T-helper 2 cell (primary cell): ENCODE data around the gene PTPN6.
A peak's percentile ranks its signal among the peaks of the same experiment; 100 is the strongest.
"Not testable (repeated sequence)": the region's sequence is repeated elsewhere in the genome, so short reads cannot be mapped to it uniquely, and the experiment has no call there.

Experiments
- DNase-seq, 5 experiments: peaks; one replicate each; pipeline versions ENCODE4 v3.0.0 to v3.0.0-alpha.2; 2012 to 2022
- total RNA-seq, 2 donors: gene quantifications; one replicate each; lab custom pipeline; 2026; lab: John Stamatoyannopoulos, UW

The PTPN6 gene
- total RNA-seq, result 80.4 to 149 reads per million in 2 donors

GRCh38 chr12:6950811-6951540 is at the start of gene PTPN6:
PTPN6 (plus strand) TSS chr12:6951356; CDS start chr12:6951513, 157 bp downstream.
- DNase-seq, result peak in 2 of 5 experiments; percentile 35 to 80

- DNase-seq, result no peak
Observed at GRCh38 chr12:6902448-6902847, 48.7 kb upstream of the PTPN6 start.

GRCh38 chr12:6903722-6904121 is 47.4 kb upstream of the PTPN6 start:
- DNase-seq, result no peak

GRCh38 chr12:6904280-6905276 is 46.6 kb upstream of the PTPN6 start, which contains the start of gene LRRC23:
LRRC23 (plus strand) TSS chr12:6904822; CDS start chr12:6905634, 812 bp downstream.
- peak; percentile 94 to 98 (median 97) for DNase-seq

- no peak for DNase-seq
Observed at GRCh38 chr12:6905414-6906040, 45.6 kb upstream of the PTPN6 start.

GRCh38 chr12:6908141-6908540 is 43.0 kb upstream of the PTPN6 start:
- not testable (repeated sequence) for DNase-seq

GRCh38 chr12:6909421-6910145 is 41.6 kb upstream of the PTPN6 start:
- DNase-seq, result no peak

GRCh38 chr12:6912164-6912935 is 38.8 kb upstream of the PTPN6 start:
- DNase-seq, result no peak

GRCh38 chr12:6914246-6914946 is 36.8 kb upstream of the PTPN6 start, which contains the start of gene ENO2:
ENO2 (plus strand) TSS chr12:6914580; CDS start chr12:6915833, 1,253 bp downstream.
- DNase-seq, result peak; percentile 68 to 89 (median 80)

- peak in 1 of 5 experiments; percentile 30 for DNase-seq
Observed at GRCh38 chr12:6914947-6915788, 36.0 kb upstream of the PTPN6 start.

GRCh38 chr12:6915789-6916285 is 35.3 kb upstream of the PTPN6 start:
- DNase-seq, result no peak

- no peak for DNase-seq
Observed at GRCh38 chr12:6916426-6917200, 34.5 kb upstream of the PTPN6 start.

- no peak for DNase-seq
Observed at GRCh38 chr12:6917491-6918231, 33.5 kb upstream of the PTPN6 start.

- no peak for DNase-seq
Observed at GRCh38 chr12:6919588-6919987, 31.6 kb upstream of the PTPN6 start.

GRCh38 chr12:6921539-6921938 is 29.6 kb upstream of the PTPN6 start:
- no peak for DNase-seq

- DNase-seq, result no peak
Observed at GRCh38 chr12:6921996-6922946, 28.9 kb upstream of the PTPN6 start.
